PFSK-1 (cell line): ENCODE data around the gene CAMK4. TPM values are rescaled to one million over a fixed set of nuclear protein-coding genes. Genes with fewer than 3 reads are reported as not detected.

Source experiments
- FOXP2 ChIP-seq: optimal IDR thresholded peaks from 2 replicates; pipeline ENCODE3; 2011; ENCODE audit warnings: borderline replicate concordance, control low read depth, inconsistent platforms; ENCODE audit not compliant: insufficient read depth; ENCODE audit errors: extremely low read length, extremely low read depth
- POLR2AphosphoS5 ChIP-seq: IDR thresholded peaks from 2 replicates; pipeline ENCODE4 v1.6.1; 2012; ENCODE audit warnings: low read depth, mild to moderate bottlenecking, control low read depth, low read length, moderate library complexity
- REST ChIP-seq, 2 experiments: IDR thresholded peaks; 2 replicates each; pipeline versions ENCODE4 v1.6.1 to v1.8.0; 2011 to 2012; ENCODE audit warnings: low read depth in 2 of 2, low read length in 2 of 2, control low read depth in 1 of 2, inconsistent platforms in 1 of 2, mild to moderate bottlenecking in 1 of 2, moderate library complexity in 1 of 2; ENCODE audit not compliant: insufficient read depth in 1 of 2
- SIN3A ChIP-seq: IDR thresholded peaks from 2 replicates; pipeline ENCODE4 v1.6.1; 2012; ENCODE audit warnings: mild to moderate bottlenecking, low read length, moderate library complexity, borderline replicate concordance; ENCODE audit not compliant: insufficient read depth
- TAF1 ChIP-seq: IDR thresholded peaks from 2 replicates; pipeline ENCODE4 v1.6.1; 2012; ENCODE audit warnings: low read length, control low read depth, borderline replicate concordance; ENCODE audit not compliant: insufficient read depth
- polyA plus RNA-seq: library from polyadenylated mRNA; unstranded; fragments of >200 nt; gene quantifications from one replicate; pipeline ENCODE4 v1.2.1, GENCODE V29; 2012; ENCODE audit warnings: low read depth, missing spikeins; ENCODE audit not compliant: insufficient read length

CAMK4 gene
- polyA plus RNA-seq = not detected

GRCh38 chr5:111223787-111224560 is at the start of gene CAMK4:
Gene CAMK4, plus strand, starts transcription at chr5:111224384. Its CDS starts 100 bp downstream, at chr5:111224484.
- TF ChIP-seq TAF1 = no peak
- TF ChIP-seq REST (IDR thresholded peaks at IDR 0.05; ENCODE audit: insufficient read depth in 1 of 2, low read depth in 2 of 2, low read length in 2 of 2) = no peak

GRCh38 chr5:111183064-111183463 is 41.1 kb upstream of the CAMK4 start:
- no peak for TF ChIP-seq SIN3A
- TF ChIP-seq FOXP2 = no peak
- TF ChIP-seq TAF1 = no peak
- no peak for TF ChIP-seq POLR2AphosphoS5
- no peak for TF ChIP-seq REST (IDR thresholded peaks at IDR 0.05; ENCODE audit: insufficient read depth in 1 of 2, low read depth in 2 of 2, low read length in 2 of 2)

DNA sequence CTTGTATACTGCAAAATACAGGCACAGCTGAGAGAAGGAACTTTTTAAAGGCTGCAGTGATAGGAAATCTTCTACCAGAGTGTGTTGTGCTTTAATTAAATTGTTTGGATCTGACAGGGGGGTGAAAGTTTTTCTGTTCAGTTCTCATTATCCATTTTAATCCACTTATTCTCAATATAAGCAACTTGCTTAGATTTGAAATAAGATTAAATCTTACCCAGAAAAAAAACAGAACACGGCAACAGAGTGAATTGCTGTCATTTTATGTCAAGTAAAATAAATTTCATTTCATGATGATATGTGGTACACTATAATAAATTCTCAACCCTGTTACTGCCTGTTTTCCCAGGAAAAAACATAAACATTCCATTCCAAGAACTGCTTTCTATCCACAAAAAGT is 37.1 kb upstream of the CAMK4 start:
- no peak for TF ChIP-seq FOXP2
- TF ChIP-seq TAF1 = no peak
- no peak for TF ChIP-seq SIN3A
- TF ChIP-seq POLR2AphosphoS5 = no peak
- no peak for TF ChIP-seq REST (IDR thresholded peaks at IDR 0.05; ENCODE audit: insufficient read depth in 1 of 2, low read depth in 2 of 2, low read length in 2 of 2)

- TF ChIP-seq REST (IDR thresholded peaks at IDR 0.05; ENCODE audit: insufficient read depth in 1 of 2, low read depth in 2 of 2, low read length in 2 of 2) = no peak
- TF ChIP-seq POLR2AphosphoS5 = no peak
Observed at GRCh38 chr5:111194053-111194452, 30.1 kb upstream of the CAMK4 start.

- TF ChIP-seq FOXP2 (no peak), POLR2AphosphoS5 (no peak), SIN3A (no peak), REST (IDR thresholded peaks at IDR 0.05; ENCODE audit: insufficient read depth in 1 of 2, low read depth in 2 of 2, low read length in 2 of 2) (no peak), TAF1 (no peak)
Observed at GRCh38 chr5:111194925-111195324, 29.3 kb upstream of the CAMK4 start.
